NCI-H1105 treated with DMSO at 0.1 percent for 48 hours (cell line): ENCODE measurements around the gene FCMR.

Source experiments
- DNase-seq: peaks from one replicate; lab custom pipeline; 2025; lab: John Stamatoyannopoulos, UW

The FCMR gene, protein sequence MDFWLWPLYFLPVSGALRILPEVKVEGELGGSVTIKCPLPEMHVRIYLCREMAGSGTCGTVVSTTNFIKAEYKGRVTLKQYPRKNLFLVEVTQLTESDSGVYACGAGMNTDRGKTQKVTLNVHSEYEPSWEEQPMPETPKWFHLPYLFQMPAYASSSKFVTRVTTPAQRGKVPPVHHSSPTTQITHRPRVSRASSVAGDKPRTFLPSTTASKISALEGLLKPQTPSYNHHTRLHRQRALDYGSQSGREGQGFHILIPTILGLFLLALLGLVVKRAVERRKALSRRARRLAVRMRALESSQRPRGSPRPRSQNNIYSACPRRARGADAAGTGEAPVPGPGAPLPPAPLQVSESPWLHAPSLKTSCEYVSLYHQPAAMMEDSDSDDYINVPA

DNA sequence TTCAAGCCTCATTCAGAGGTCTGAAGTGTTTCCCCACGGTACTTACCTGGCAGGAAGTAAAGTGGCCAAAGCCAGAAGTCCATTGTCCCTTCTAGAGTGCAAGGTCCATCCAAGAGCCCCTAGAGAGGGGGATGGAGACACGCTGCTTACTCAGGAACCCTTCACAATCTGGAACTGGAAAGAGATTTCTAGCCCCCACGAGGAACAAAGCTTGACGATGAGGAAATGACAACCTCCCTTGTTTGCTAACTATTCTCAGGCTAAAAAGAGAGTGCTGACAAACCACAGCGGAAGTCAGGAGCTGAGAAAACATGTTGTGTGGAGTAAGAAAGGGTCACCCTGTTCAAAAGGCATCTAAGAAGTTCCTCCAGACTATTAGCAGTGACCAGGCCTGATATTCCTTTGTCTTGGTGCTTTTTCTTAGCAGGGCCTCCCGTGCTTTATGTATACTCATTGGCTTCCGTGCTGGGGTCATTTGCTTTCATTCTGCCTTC, at the start of gene FCMR:
FCMR (minus strand) TSS at position 170 of the 494 bp plus-strand sequence; CDS start at position 83, 87 bp downstream.
- no peak for DNase-seq

DNA sequence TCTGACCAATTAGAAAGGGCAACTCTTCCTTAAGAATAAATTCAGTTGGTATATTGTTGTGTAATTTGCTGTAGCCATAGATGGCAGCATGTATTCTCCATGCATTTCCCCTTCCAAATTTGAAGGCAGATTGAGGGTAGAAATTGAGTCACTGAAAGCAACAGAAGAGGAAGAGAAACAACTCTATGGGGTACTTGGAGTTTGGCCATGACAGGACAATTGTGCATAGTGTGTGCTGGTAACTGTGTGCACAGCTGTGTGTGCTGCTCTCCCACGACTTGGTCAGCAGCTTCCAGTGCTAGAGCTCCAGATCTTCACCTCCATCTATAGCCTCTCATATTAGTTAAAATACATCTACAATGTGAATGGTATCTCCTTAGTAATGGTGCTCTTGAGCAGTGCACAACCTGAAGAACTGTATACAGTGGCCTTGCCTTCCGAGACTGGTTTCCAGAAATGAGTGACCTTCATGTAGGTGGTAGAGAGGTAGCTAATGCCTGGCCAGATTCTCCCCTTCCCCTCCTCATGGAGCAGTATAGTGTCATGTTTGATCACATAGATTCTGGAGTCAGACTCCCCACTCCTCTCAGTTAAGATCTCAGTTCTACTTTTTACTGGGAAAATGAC, 49.4 kb upstream of the FCMR start:
- no peak for DNase-seq

DNA sequence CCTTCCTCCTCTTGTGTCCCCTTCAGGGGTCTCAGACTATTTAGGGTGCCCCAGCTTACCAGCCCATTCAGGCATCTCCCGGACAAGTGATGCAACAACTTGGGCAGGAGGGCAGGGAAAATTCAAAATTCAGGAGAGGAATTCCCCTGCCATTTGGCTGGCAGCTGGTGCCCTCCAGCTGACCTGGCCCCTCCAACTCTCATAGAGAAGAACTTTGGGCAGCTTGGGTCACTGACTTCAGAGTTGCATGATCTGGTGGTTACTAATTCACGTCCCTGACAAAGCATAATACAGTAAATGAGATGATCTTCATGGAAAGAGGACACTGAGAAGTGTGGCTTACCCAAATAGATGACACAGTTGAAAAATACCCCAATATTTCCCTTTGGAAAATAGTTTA, 48.7 kb upstream of the FCMR start, which contains the start of gene FCAMR:
FCAMR (minus strand) TSS at position 15 of the 400 bp plus-strand sequence. CDS start 335 bp downstream, outside the sequence.
- no peak for DNase-seq

DNA sequence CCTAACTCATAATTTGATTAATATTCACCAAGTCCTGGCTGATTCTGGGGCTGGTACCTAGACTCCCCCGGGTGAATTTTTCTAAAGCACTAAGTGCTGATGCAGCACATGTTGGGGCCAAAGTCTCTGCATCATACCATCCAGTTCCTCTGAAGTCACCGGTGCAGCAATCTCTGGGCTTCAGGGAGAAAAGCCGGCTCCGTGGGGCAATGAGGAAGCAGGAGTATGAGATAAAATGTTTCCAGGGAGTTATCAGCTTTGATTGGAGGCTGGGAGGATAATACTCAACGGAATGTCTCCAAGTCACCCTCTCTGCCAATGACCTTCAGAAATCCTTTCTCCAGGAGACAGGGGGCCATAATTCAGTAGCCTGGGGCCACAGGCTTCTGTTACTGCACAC, 47.3 kb upstream of the FCMR start:
- no peak for DNase-seq

DNA sequence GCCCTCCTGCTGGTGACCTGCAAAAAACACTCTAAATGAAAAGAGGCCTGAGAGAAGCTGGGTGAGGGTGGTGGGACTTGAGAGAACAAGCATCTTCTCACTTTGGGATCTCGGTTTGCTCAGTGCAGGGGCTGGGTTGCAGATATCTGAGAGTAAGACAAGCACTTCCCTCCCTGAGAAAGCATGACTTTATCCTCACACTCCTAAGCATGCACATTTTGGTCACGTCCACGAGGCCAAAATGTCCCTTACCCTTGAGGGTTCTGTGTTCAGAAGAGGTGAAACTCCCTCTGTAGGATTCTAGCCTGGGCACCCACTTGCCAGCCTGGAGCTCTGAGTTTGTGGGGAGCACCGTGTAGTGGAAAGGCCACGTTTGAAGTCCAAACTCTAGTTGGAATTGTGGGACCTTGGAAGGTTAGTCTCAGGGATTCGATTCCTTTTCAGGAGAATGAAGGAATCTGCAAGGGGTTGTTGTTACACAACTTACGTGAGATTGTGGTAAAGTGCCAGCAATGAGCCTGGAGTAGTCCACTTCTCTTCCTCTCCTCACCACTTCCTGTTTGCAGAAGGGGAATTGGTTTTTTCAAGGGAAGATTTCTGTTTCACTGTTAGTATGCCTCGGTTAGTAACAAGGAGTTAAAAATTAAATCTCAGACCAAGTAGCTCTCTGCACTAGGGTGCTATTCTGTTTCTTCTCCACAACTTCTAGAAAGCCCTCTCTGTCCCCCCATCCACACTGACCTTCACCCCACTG, 45.5 kb upstream of the FCMR start:
- no peak for DNase-seq

DNA sequence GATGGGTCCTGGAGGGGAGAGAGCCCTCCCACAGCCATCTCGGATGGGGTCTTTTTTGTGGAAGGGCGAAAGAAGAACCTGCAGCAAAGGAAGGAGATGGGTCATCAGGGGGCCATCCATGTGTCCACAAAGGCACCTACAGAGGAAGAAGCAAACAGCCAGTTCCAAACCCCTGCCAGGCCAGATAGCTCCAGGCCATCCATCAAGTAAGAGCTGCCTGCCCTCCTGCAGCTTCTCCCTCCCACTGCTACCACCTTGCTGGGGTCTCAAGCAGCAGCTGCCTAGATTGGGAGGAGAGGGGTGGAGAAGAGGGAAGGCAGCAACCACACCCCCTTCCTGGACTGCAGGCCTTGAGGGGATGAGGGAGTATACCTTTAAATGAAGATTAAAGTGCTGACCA, 44.0 kb upstream of the FCMR start:
- no peak for DNase-seq

DNA sequence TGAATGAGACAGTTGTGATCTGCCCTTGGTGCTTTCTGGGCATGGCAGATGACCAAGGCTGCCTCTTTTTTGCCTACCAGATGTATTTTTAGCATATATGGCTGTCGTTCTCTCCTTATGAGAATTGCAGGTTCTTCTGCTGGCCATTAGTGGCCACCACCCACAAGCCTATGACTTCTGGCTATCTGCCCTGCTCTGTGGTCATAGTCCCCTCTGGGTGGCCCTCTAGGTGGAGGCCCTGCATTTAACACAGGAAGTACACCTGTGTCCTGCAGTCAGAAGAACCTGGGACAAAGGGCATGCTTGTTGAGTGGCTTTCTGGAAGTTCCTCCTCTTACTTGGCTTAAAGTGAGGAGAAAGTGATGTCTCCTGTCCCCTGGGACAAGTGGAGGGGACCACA, 42.0 kb upstream of the FCMR start:
- DNase-seq = no peak

DNA sequence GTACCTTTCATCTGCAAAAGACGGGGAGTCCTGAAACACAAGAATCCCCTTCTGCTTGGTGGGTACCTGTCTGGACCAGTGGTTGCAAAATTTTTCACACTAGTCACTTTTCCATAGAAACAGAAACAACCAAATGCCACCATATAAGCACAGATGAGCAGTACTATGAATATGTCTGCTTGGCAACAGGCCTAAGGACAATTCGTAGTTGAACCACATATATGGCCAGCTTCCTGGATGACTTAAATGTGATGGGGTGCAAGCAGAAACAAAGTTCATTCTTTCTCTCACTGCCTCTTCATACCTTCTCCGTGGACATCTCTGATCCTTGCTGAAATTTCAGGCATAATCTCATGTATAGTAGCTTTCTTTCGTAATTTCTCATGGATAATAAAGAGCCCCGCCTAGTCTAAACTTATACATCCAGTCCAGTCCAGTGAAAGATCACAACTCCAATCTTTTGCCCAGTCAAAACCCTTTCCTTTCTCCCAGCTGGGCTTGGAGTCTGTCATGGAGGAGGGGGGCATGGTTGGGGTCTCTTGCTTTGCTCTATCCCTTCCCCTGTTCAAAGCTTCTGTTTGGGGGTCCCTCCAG, 41.5 kb upstream of the FCMR start:
- no peak for DNase-seq

DNA sequence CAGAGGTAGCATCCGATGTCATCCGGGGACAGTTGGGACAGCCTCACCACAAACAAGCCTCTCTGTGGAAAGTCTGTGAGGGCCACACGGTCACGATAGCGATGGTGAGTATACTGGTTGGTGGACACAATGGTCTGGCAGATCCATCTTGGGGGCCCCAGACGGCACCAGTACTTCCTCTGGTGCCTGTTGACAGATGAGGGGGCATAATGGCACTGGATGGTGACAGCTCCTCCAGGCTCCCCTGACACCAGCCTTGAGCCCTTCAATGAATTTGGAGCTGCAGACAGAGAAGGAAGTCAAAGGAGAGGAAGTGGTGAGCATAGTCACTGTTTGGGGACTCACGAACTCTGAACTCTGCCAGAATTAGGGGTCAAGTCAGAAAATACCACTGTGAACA, 40.5 kb upstream of the FCMR start:
- DNase-seq = no peak

DNA sequence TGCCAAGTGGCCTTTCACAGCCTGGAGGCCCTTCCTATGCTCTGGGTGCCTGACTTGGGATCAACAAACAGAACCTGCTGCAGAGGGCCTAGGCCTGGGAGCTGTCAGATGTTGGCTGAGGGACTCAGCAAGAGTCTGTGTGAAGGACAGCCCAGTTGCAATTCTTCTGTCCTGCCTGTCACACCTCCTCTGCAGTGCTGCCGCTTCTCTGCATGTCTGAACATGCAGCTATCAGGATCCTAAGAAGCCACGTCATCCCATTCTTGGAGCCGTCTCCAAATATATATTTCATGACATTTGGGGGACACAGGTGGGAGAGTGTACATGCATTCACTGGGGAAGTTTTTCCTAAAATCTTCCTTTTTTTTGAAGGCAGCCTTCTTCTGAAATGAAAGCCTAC, 39.9 kb upstream of the FCMR start:
- DNase-seq = no peak

DNA sequence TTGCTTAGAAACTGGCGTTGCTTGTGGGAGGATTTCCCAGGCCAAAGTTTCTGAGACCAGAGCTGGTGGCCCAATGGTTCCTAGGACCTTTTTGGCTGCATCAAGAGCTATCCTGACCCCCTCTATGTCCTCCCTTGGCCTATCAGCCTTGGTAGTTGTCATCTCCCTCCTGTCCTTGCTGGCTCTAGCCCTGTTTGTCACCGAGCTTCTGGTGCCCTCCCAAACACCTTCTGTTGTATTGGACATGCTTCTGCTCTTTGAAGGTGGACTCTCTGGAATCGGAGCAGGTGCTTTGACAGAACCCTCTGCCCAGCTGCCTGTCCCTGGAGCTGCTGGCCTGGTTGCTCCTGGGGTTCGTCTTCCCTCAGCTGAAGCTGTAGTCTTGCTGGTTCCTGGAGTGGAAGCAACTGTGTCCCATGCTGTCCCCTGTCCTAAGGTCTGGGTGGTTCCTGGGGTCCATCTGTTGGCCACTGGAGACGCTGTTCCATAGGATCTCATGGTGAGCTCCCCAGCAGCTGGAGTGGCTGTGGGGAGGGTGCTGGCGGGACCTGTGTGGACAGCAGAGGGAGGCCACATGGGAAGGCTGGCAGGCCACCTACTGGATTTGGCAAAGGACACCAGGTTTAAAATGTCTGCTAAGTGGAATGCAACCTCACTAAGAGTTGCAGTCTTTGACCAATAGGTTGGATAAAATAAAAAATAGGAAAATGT, 39.1 kb upstream of the FCMR start:
- DNase-seq = no peak

DNA sequence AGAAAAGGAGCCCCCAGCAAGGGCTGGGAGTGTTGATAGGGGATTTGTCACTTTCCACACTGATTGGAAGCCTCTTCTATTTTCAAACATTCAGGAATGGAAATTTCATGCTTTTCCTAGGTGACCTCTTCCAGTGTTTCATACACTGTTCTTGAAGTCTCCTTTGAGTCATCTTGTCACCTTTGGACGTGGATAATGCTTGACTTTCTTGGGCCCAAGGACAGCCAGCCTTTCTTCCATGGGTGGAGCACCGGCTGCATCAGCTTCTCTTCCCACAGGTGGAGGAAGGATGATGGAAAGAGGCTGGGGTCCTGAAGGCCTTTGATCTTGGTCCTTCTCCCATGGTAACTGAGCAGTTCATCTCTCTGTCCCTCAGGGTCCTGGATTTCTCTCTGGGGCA, 36.4 kb upstream of the FCMR start:
- no peak for DNase-seq

DNA sequence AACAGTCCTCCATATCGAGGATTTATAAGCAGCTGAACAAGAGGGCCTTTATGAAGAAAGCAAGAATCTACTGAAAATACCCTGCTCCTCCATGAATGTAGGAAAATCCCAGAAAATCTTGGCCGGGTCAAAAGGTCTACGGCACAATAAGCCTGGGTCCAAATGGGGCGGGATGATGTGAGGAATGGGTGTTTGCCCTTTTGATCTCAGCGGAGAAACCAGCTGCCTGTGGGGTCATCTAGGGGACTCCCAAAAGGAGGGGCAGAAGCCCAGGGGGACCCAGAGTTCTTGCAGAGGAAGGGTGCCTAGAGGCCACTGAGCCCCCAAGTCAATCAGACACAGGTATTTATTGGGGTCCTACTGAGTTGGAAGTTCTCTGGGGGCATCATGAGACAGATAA, 35.9 kb upstream of the FCMR start:
- no peak for DNase-seq

DNA sequence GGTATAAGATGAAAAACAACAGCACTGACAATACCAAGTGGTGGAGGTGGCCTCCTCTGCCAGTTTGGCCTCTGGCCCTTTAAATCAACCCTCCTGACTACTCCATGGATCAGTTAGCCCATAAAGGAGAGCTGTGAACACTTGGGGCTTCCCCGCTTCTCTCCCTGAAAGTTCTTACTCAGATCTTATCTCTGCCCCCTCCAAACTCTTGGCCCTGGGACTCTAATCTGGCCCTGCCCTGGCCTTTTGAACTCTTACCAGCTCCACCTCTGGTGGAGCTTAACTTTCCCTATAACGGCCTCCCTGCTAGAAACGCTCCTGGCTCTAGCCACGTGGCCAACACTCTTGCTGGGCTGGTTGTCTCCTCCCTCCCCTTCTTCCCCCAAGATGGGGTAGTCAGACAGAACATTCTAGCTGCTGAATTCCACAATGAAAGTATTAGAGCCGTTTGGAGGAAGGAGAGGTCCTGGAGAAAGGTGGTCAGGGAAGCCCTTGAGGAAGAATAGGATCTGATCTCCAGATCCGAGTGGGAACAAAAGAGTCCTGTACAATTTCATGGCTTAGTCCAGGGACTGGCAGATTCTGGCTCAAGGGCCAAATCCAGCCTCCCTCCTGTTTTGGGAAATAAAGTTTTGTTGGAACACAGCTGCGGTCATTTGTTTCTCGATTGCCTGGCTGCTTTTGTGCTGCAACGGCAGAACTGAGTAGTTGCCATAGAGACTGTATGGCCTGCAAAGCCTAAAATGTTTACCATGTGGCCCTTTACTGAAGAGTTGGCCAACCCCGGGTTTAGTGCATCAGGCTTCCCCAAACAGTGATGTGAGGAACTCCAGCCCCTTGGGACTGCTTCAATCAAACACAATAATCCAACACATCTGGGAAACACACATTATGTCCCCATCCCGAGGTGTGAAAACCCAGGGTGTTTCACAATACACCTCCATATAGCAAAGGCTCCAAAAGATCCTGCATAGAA, 34.0 kb upstream of the FCMR start:
- no peak for DNase-seq

DNA sequence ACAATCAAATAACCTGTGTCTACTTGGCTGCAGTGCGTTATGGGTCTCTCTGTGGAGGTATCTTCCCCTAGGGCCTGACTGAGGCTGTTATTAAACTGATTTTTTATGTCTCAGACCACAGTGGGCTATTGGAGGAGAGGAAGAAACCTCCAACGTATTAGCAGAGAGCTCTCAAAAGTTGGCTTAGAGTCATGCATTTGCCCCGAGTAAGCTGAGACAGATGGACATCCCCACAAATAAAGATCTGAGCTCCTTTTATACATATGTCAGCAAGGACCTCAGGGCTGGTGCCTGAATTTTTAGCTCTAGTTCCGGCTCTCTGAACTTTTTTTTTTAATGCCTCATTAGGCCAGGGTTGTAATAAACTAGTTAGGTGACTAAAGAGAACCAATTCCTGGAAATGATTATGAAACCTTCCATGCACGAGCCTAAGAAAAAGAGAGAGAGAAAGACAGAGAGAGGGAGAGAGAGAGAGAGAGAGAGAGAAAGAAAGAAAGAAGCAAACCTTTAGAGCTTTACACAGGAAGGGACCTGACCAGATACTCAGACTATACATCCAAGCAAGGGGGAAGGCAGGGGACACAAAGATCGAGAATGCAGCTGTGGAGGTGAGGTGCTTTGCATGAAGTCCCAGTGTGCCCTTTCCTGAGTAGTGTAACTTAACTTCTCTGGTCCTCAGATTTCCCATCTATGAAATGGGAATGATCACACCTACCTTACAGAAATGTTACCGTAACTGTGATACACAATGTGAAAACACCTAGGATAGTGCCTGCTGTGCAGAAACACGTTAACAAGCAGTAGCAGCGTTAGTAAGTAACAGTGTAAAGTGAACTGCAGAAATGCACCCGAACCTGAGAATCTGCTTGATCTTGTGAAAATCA, 33.0 kb upstream of the FCMR start:
- no peak for DNase-seq

DNA sequence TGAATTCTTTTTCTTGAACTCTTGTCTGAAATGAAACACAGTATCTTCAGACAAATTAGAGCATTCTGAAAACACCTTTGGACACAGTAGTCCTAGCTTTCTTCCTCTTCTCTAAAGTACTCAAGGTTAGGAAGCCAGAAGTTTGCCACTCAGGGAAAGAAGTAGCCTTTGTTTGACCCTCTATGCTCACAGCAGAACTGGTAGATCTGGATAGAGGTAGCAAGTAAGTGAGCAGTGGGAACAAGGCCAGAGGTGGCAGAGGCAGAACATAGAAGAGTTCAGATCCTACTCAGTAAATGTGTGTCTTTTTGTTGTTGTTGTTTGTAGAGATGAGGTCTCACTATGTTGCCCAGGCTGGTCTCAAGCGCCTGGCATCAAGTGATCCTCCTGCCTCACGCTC, 31.9 kb upstream of the FCMR start:
- no peak for DNase-seq

DNA sequence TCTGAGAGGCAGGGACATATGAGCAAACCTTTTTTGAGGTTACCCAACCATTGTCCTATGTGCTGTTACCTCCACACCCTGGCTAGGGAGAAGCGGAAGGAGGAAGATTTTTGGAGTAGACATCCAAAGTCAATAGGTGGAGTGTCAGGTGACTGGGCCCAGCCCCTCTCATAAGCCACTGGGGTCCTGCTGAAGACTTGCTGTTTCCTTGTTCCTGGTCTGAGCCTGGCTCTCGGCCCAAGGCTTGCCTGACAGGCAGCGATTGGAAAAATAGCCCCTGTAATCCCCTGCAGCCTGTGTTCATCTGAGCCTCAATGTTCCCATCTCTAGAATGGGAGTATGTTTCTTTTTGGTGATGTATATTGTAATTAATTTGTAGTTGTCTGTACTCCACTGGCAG, 31.4 kb upstream of the FCMR start:
- no peak for DNase-seq

DNA sequence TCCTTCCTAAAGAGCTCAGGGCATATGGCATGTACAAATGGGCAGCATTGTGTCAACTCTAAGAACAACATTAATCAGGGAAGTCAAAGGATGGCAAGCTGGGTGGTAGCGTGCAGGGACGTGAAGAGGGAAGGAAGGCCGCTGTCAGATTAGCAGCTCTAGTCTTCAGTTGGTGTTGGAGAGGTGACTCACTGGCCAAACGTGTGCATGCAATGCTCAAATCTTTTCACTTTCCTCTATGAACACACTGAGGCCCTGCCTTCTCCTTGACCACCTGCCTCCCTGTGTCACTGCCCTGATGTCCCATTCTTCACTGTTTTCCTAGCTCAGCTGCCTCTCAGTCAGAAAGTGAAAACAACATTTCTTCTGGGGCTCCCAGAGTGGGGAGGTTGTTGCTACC, 30.4 kb upstream of the FCMR start:
- no peak for DNase-seq

DNA sequence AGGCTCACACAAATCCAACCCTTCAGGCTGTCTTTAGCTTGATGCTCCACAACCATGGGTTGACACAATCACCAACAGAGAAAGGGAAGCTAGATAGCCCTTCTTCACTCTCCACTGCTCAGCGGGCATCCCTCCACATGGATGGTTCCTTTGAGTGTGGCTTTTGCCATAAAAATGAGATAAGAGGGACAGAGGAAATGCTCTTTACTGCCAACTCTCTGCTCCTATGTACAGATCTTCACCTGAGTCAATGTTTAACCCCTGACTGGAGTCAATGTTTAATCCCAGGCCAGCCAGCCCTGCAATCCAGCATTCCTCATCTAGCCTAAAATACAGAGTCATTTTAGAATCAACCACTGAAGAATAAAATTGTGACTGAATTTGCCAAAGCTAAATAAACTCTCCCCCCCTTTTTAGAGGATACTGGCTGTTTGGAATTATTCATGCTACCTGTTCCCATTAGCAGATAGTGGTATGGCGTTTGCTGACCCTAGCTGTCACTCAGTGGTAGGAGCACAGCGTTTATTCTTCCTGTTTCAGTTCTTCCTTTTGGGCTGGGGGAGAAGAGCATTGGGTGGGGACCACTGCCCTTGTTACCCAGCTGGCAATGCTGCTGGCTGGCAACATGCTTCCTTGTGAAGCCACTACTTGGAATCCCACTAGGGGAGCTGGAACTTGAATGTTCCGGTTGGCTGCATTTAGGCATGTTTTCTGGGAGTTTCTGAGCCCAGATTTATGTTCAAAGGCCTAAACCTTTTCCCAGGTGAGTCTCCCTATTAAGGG, 29.8 kb upstream of the FCMR start:
- DNase-seq = no peak
